Activated CD8-positive, alpha-beta T cell treated with anti-CD3 and anti-CD28 coated beads for 36 hours (primary cell): ENCODE data around the gene TRMT1L. TPM values are rescaled to one million over a fixed set of nuclear protein-coding genes. Genes with fewer than 3 reads are reported as not detected.

Source experiments
- ATAC-seq: fragments of 200-7000 bp; cut with Tn5 transposase; one replicate; pipeline ENCODE4 v1.10.0; 2021; ENCODE audit warnings: mild to moderate bottlenecking, moderate library complexity
- CTCF ChIA-PET: fragments of 350-600 bp; sonication (Branson Sonifier 250); formaldehyde crosslinking; loops from one replicate; lab custom pipeline; 2021; ENCODE audit warnings: antibody characterized with exemption; lab: Charles Lee
- POLR2A ChIA-PET: fragments of 350-600 bp; sonication (Branson Sonifier 250); formaldehyde crosslinking; loops from one replicate; lab custom pipeline; 2021; ENCODE audit warnings: antibody characterized with exemption; lab: Charles Lee
- DNase-seq: peaks from one replicate; pipeline ENCODE4 v3.0.0-alpha.2; 2020
- H3K27ac Mint-ChIP-seq: one replicate; pipeline ENCODE4 v1.8.0; 2021; ENCODE audit warnings: mild to moderate bottlenecking, mixed read lengths
- H3K27me3 Mint-ChIP-seq: one replicate; pipeline ENCODE4 v1.8.0; 2021; ENCODE audit warnings: mixed read lengths
- H3K36me3 Mint-ChIP-seq: one replicate; pipeline ENCODE4 v1.8.0; 2021; ENCODE audit warnings: low read depth, mixed read lengths
- H3K4me1 Mint-ChIP-seq: one replicate; pipeline ENCODE4 v1.8.0; 2021; ENCODE audit warnings: low read depth, mixed read lengths
- H3K4me3 Mint-ChIP-seq: one replicate; pipeline ENCODE4 v1.8.0; 2021; ENCODE audit warnings: mild to moderate bottlenecking, moderate library complexity, mixed read lengths
- H3K9me3 Mint-ChIP-seq: one replicate; pipeline ENCODE4 v1.8.0; 2021; ENCODE audit warnings: mixed read lengths
- CTCF ChIP-seq: fragments of 200-600 bp; IDR thresholded peaks from one replicate; pipeline ENCODE4 v1.8.0; 2022; ENCODE audit warnings: antibody characterized with exemption, mild to moderate bottlenecking
- intact Hi-C: fragments of 100-400 bp; cut with micrococcal nuclease; formaldehyde crosslinking; loops from one replicate; pipeline ENCODE4 v1.10.0; 2022
- total RNA-seq, 2 experiments: library from RNA; stranded (reverse); gene quantifications; one replicate each; pipeline ENCODE4 v1.2.3, GENCODE V29; 2021

TRMT1L gene
- total RNA-seq, 2 experiments from 2014 or later, result 25.6 TPM

GRCh38 chr1:185132534-185132933 lies 24.2 kb downstream of the TRMT1L start:
- DNase-seq (no peak), ATAC-seq (no peak)
- Mint-ChIP-seq H3K4me3 (no peak overlapping the region), H3K27ac (no peak overlapping the region), H3K36me3 (peaks cover 34% of the 10 kb centered on the region), H3K27me3 (no peaks in the 10 kb centered on the region), H3K9me3 (no peaks in the 10 kb centered on the region), H3K4me1 (peaks cover under 1% of the 10 kb centered on the region)
- TF ChIP-seq CTCF, result no peak
- POLR2A ChIA-PET, result no interaction called here
- intact Hi-C loops, result no loop called here
- CTCF ChIA-PET, result no interaction called here

GRCh38 chr1:185129708-185130107 lies 27.0 kb downstream of the TRMT1L start:
- H3K36me3 Mint-ChIP-seq, result peaks cover 34% of the 10 kb centered on the region
- no peaks in the 10 kb centered on the region for H3K9me3 Mint-ChIP-seq
- ATAC-seq, result no peak
- ChIA-PET POLR2A (no interaction called here), CTCF (no interaction called here)
- no peak overlapping the region for H3K27ac Mint-ChIP-seq
- no peak for TF ChIP-seq CTCF
- H3K27me3 Mint-ChIP-seq, result no peaks in the 10 kb centered on the region
- H3K4me3 Mint-ChIP-seq, result no peak overlapping the region
- no peak for DNase-seq
- intact Hi-C loops, result no loop called here
- no peaks in the 10 kb centered on the region for H3K4me1 Mint-ChIP-seq

- intact Hi-C loops, result no loop called here
- POLR2A ChIA-PET, result no interaction called here
- Mint-ChIP-seq H3K4me1 (no peaks in the 10 kb centered on the region), H3K27me3 (no peaks in the 10 kb centered on the region), H3K4me3 (no peak overlapping the region), H3K9me3 (peaks cover 17% of the 10 kb centered on the region), H3K36me3 (peaks cover 2% of the 10 kb centered on the region), H3K27ac (no peak overlapping the region)
- ATAC-seq (no peak), DNase-seq (no peak)
- CTCF ChIA-PET, result no interaction called here
- TF ChIP-seq CTCF, result no peak
Measured at GRCh38 chr1:185112356-185112755, 44.4 kb downstream of the TRMT1L start.

- no peak for DNase-seq
- ChIA-PET POLR2A (no interaction called here), CTCF (no interaction called here)
- Mint-ChIP-seq H3K4me1 (no peaks in the 10 kb centered on the region), H3K36me3 (peaks cover 2% of the 10 kb centered on the region), H3K27ac (no peak overlapping the region), H3K4me3 (no peak overlapping the region), H3K9me3 (peaks cover 19% of the 10 kb centered on the region), H3K27me3 (no peaks in the 10 kb centered on the region)
- TF ChIP-seq CTCF, result no peak
- no peak for ATAC-seq
- intact Hi-C loops, result no loop called here
Measured at GRCh38 chr1:185111873-185112272, 44.9 kb downstream of the TRMT1L start.

- peaks cover 2% of the 10 kb centered on the region for H3K36me3 Mint-ChIP-seq
- POLR2A ChIA-PET, result no interaction called here
- no peak for TF ChIP-seq CTCF
- DNase-seq (no peak), ATAC-seq (no peak)
- H3K27me3 Mint-ChIP-seq, result no peaks in the 10 kb centered on the region
- no peaks in the 10 kb centered on the region for H3K4me1 Mint-ChIP-seq
- CTCF ChIA-PET, result interaction anchor here (0.8 kb wide), 1 partner anchor 191 kb away, joined by 3 read pairs; no protein-coding TSS in a partner anchor
- no peak overlapping the region for H3K27ac Mint-ChIP-seq
- H3K9me3 Mint-ChIP-seq, result peaks cover 19% of the 10 kb centered on the region
- H3K4me3 Mint-ChIP-seq, result no peak overlapping the region
- intact Hi-C loops, result no loop called here
Measured at GRCh38 chr1:185110145-185110544, 46.6 kb downstream of the TRMT1L start.
